Caco-2 (cell line): ENCODE measurements around the gene PMF1. TPM values are rescaled to one million over a fixed set of nuclear protein-coding genes. Genes with fewer than 3 reads are reported as not detected.

ENCODE experiments used
- BruUV-seq: library from RNA; stranded (reverse); fragments of 400-500 nt; replicated peaks from 2 replicates; lab custom pipeline; 2021; lab: Mats Ljungman, UMichigan
- CTCF ChIA-PET: fragments of 300-600 bp; sonication (Branson Sonifier 250); formaldehyde crosslinking; loops from one replicate; lab custom pipeline; 2022; ENCODE audit warnings: antibody characterized with exemption; lab: Charles Lee
- POLR2A ChIA-PET: fragments of 300-600 bp; sonication (Branson Sonifier 250); formaldehyde crosslinking; loops from one replicate; lab custom pipeline; 2022; ENCODE audit warnings: antibody characterized with exemption; lab: Charles Lee
- DNase-seq, 2 experiments: peaks; one replicate each; pipeline versions ENCODE4 v3.0.0 to v3.0.0-alpha.2; 2020 to 2022
- H3K27me3 ChIP-seq: replicated peaks from 2 replicates; pipeline ENCODE4 v1.6.0; 2011; ENCODE audit warnings: low read length; ENCODE audit not compliant: control insufficient read depth, insufficient read depth
- H3K36me3 ChIP-seq: 2 replicates; pipeline ENCODE4 v1.5.1; 2011; ENCODE audit warnings: low read length; ENCODE audit not compliant: control insufficient read depth, insufficient read depth
- H3K4me1 ChIP-seq: fragments of 250-450 bp; sonication (Bioruptor Pico); 2 replicates; pipeline ENCODE4 v1.5.1; 2020; ENCODE audit warnings: mild to moderate bottlenecking
- H3K4me3 ChIP-seq: 2 replicates; pipeline ENCODE4 v1.5.1; 2011; ENCODE audit warnings: low read depth, mild to moderate bottlenecking, control low read depth, low read length
- H3K9me3 ChIP-seq: fragments of 250-450 bp; sonication (Bioruptor Pico); 2 replicates; pipeline ENCODE4 v1.5.1; 2020; ENCODE audit warnings: mild to moderate bottlenecking, moderate library complexity
- H3K27ac Mint-ChIP-seq: one replicate; pipeline ENCODE4 v1.8.0; 2022; ENCODE audit warnings: mixed read lengths; ENCODE audit not compliant: unreplicated experiment
- H3K27me3 Mint-ChIP-seq: one replicate; pipeline ENCODE4 v1.8.0; 2022; ENCODE audit warnings: mixed read lengths; ENCODE audit not compliant: insufficient read depth, unreplicated experiment
- H3K36me3 Mint-ChIP-seq: one replicate; pipeline ENCODE4 v1.8.0; 2022; ENCODE audit warnings: mild to moderate bottlenecking, mixed read lengths; ENCODE audit not compliant: insufficient read depth, unreplicated experiment
- H3K4me1 Mint-ChIP-seq: one replicate; pipeline ENCODE4 v1.8.0; 2022; ENCODE audit warnings: low read depth, mixed read lengths; ENCODE audit not compliant: unreplicated experiment
- H3K4me3 Mint-ChIP-seq: one replicate; pipeline ENCODE4 v1.8.0; 2022; ENCODE audit warnings: mild to moderate bottlenecking, moderate library complexity, mixed read lengths; ENCODE audit not compliant: unreplicated experiment
- H3K9me3 Mint-ChIP-seq: one replicate; pipeline ENCODE4 v1.8.0; 2022; ENCODE audit warnings: mixed read lengths; ENCODE audit not compliant: unreplicated experiment
- intact Hi-C: fragments of 100-400 bp; cut with micrococcal nuclease; formaldehyde crosslinking; loops from one replicate; pipeline ENCODE4 v1.10.0; 2022; ENCODE audit not compliant: unreplicated experiment
- total RNA-seq: library from RNA; stranded (reverse); gene quantifications from 2 replicates; pipeline ENCODE4 v1.2.3, GENCODE V29; 2022
- TF ChIP-seq, protein P1 (sequence below), 2 experiments: fragments of 200-600 bp in 1 of 2; IDR thresholded peaks; 1 replicate in 1 of 2; 2 replicates in 1 of 2; pipeline versions ENCODE4 v1.5.1 to v1.8.0; 2011 to 2022; ENCODE audit warnings: antibody characterized with exemption in 1 of 2, control low read depth in 1 of 2, inconsistent platforms in 1 of 2, low read depth in 1 of 2, low read length in 1 of 2, mild to moderate bottlenecking in 1 of 2, moderate library complexity in 1 of 2; ENCODE audit not compliant: insufficient read depth in 1 of 2, severe bottlenecking in 1 of 2, unreplicated experiment in 1 of 2

PMF1 gene
- total RNA-seq, 1 experiment from 2014 or later = 90.2 TPM

DNA sequence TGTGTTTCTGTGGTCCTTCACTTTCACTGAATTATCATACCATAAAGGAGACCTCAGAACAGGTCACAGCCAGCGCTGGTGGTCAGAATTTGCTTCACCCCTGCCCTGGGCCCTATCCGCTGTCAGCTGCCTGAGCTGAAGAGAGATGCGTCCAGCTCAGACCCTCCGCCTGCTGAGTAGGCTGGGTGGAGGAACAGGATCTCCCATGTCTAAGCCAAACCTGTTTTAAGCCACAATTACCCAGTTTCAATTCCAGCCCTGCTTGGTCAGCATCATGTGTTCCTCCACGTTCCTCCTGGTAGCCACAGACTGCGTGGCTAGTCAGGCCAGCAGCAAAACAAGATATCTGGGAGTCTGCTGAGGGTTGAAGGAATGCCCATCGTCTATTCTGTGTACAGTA, 15.7 kb downstream of the PMF1 start:
- TF ChIP-seq, protein P1, sequence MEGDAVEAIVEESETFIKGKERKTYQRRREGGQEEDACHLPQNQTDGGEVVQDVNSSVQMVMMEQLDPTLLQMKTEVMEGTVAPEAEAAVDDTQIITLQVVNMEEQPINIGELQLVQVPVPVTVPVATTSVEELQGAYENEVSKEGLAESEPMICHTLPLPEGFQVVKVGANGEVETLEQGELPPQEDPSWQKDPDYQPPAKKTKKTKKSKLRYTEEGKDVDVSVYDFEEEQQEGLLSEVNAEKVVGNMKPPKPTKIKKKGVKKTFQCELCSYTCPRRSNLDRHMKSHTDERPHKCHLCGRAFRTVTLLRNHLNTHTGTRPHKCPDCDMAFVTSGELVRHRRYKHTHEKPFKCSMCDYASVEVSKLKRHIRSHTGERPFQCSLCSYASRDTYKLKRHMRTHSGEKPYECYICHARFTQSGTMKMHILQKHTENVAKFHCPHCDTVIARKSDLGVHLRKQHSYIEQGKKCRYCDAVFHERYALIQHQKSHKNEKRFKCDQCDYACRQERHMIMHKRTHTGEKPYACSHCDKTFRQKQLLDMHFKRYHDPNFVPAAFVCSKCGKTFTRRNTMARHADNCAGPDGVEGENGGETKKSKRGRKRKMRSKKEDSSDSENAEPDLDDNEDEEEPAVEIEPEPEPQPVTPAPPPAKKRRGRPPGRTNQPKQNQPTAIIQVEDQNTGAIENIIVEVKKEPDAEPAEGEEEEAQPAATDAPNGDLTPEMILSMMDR (IDR thresholded peaks at IDR 0.05; ENCODE audit: insufficient read depth in 1 of 2, low read depth in 1 of 2, low read length in 1 of 2, severe bottlenecking in 1 of 2, unreplicated experiment in 1 of 2) = no peak
- H3K27ac Mint-ChIP-seq = no peak overlapping the region
- no peak for DNase-seq
- Histone ChIP-seq H3K9me3 (no peaks in the 10 kb centered on the region), H3K27me3 (no peaks in the 10 kb centered on the region), H3K4me1 (peaks cover 18% of the 10 kb centered on the region), H3K4me3 (no peak overlapping the region), H3K36me3 (no peaks in the 10 kb centered on the region; the same call in none of the 2 replicates)
- H3K27me3 Mint-ChIP-seq = no peaks in the 10 kb centered on the region
- ChIA-PET POLR2A (no interaction called here), CTCF (interaction anchor here (0.6 kb wide), 1 partner anchor 1875 kb away, joined by 4 read pairs; no protein-coding TSS in a partner anchor)
- no peaks in the 10 kb centered on the region for H3K9me3 Mint-ChIP-seq
- peaks cover 29% of the 10 kb centered on the region for H3K36me3 Mint-ChIP-seq
- H3K4me1 Mint-ChIP-seq = peaks cover 5% of the 10 kb centered on the region
- intact Hi-C loops = no loop called here
- no peak overlapping the region for H3K4me3 Mint-ChIP-seq
- BruUV-seq = no TSS peak

DNA sequence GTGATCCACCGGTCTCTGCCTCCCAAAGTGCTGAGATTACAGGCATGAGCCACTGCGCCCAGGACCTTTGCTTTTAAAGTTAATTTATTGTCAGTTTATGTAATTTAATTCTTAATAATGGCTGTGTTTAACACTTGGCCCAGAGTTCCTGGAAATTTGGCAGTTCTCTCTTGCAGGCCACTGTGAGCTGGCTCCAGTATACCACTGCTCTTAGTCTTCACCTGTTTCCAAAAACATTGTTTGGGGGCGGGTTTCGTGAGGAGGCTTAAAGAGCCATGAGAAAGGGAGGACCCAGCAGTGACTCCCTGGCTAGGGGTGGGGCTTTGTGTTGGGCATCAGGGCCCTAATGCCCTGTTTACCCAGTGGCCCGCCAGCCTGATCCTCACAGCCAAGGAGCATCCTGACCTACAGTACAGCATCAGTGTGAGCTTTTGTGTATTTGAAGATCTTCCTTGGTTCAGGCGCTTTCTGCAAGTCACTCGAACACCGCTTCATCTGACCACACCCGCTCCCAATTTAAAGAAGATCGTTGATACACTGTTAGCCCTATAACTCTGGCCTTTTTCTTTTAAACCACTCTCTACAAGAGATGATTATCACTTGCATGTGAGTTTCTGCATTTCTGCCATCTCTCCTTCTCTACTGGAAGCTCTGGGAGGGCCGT, 17.1 kb downstream of the PMF1 start:
- Mint-ChIP-seq H3K9me3 (no peaks in the 10 kb centered on the region), H3K36me3 (peaks cover 31% of the 10 kb centered on the region), H3K27me3 (no peaks in the 10 kb centered on the region), H3K4me3 (no peak overlapping the region), H3K4me1 (peaks cover 8% of the 10 kb centered on the region), H3K27ac (peak overlapping the region; percentile 54)
- no peak overlapping the region for H3K4me3 ChIP-seq
- intact Hi-C loops = no loop called here
- H3K27me3 ChIP-seq = no peaks in the 10 kb centered on the region
- ChIA-PET CTCF (no interaction called here), POLR2A (interaction anchor here (0.5 kb wide), 1 partner anchor 36 kb away, joined by 3 read pairs; the partner anchor contains the start of gene SLC25A44)
- DNase-seq = no peak
- no peaks in the 10 kb centered on the region; the same call in none of the 2 replicates for H3K36me3 ChIP-seq
- H3K9me3 ChIP-seq = no peaks in the 10 kb centered on the region
- H3K4me1 ChIP-seq = peaks cover 23% of the 10 kb centered on the region
- TF ChIP-seq, protein P1 (IDR thresholded peaks at IDR 0.05; ENCODE audit: insufficient read depth in 1 of 2, low read depth in 1 of 2, low read length in 1 of 2, severe bottlenecking in 1 of 2, unreplicated experiment in 1 of 2) = no peak
- no TSS peak for BruUV-seq

DNA sequence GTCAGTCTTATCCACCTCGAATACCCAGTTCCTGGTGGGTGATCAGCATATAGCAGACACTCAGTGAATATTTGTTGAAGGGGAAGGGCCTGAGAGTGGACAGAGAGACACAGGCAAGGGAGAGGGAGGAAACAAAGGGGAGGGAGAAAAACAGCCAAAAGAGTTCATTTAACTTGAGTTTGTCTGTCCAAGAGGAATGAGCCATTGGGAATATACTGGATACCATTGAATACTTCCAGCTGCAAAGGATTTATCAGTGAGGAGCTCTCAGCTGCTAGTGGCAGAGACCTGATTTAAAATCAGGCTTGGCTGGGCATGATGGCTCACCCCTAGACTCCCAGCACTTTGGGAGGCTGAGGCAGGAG, 17.6 kb downstream of the PMF1 start:
- peaks cover 32% of the 10 kb centered on the region for H3K36me3 Mint-ChIP-seq
- H3K9me3 Mint-ChIP-seq = no peaks in the 10 kb centered on the region
- TF ChIP-seq, protein P1 (IDR thresholded peaks at IDR 0.05; ENCODE audit: insufficient read depth in 1 of 2, low read depth in 1 of 2, low read length in 1 of 2, severe bottlenecking in 1 of 2, unreplicated experiment in 1 of 2) = no peak
- no peak overlapping the region for H3K4me3 Mint-ChIP-seq
- no TSS peak for BruUV-seq
- Histone ChIP-seq H3K9me3 (no peaks in the 10 kb centered on the region), H3K36me3 (no peaks in the 10 kb centered on the region; the same call in none of the 2 replicates), H3K4me1 (peaks cover 19% of the 10 kb centered on the region), H3K4me3 (no peak overlapping the region), H3K27me3 (no peaks in the 10 kb centered on the region)
- POLR2A ChIA-PET = no interaction called here
- peak overlapping the region; percentile 54 for H3K27ac Mint-ChIP-seq
- H3K27me3 Mint-ChIP-seq = no peaks in the 10 kb centered on the region
- CTCF ChIA-PET = no interaction called here
- intact Hi-C loops = no loop called here
- H3K4me1 Mint-ChIP-seq = peaks cover 8% of the 10 kb centered on the region
- DNase-seq = no peak
